T-helper 1 cell treated with Interleukin-12 subunit alpha and Interleukin-12 subunit beta and Interleukin-4 antibody, amounts not matched to agents 30 ng/mL and 1 ng/mL, for 36 hours (primary cell): ENCODE results near the gene RGS12. TPM values are rescaled to one million over a fixed set of nuclear protein-coding genes. Genes with fewer than 3 reads are reported as not detected.

ENCODE experiments used
- intact Hi-C: fragments of 100-400 bp; cut with micrococcal nuclease; formaldehyde crosslinking; loops from one replicate; pipeline ENCODE4 v1.15.1; 2024
- total RNA-seq: library from RNA; stranded (reverse); gene quantifications from 2 replicates; pipeline ENCODE4 v1.2.3, GENCODE V29; 2022

The RGS12 gene
- total RNA-seq, 1 donor from 2014 or later = 4.1 TPM

- intact Hi-C loops = no loop called here
Observed at GRCh38 chr4:3254302-3255131, 38.3 kb upstream of the RGS12 start.

- intact Hi-C loops = no loop called here
Observed at GRCh38 chr4:3255611-3256186, 37.1 kb upstream of the RGS12 start.

GRCh38 chr4:3256230-3257102 is 36.4 kb upstream of the RGS12 start:
- intact Hi-C loops = no loop called here

- intact Hi-C loops = no loop called here
Observed at GRCh38 chr4:3257103-3257555, 35.7 kb upstream of the RGS12 start.

- intact Hi-C loops = no loop called here
Observed at GRCh38 chr4:3257556-3258482, 35.0 kb upstream of the RGS12 start.

GRCh38 chr4:3261411-3262207 is 31.2 kb upstream of the RGS12 start:
- intact Hi-C loops = no loop called here

- intact Hi-C loops = no loop called here
Observed at GRCh38 chr4:3262208-3263052, 30.4 kb upstream of the RGS12 start.

GRCh38 chr4:3263053-3263875 is 29.6 kb upstream of the RGS12 start:
- intact Hi-C loops = no loop called here

GRCh38 chr4:3263876-3264193 is 29.0 kb upstream of the RGS12 start:
- intact Hi-C loops = no loop called here

- intact Hi-C loops = no loop called here
Observed at GRCh38 chr4:3266076-3266475, 26.7 kb upstream of the RGS12 start.

- intact Hi-C loops = no loop called here
Observed at GRCh38 chr4:3267576-3268394, 25.0 kb upstream of the RGS12 start.

- intact Hi-C loops = no loop called here
Observed at GRCh38 chr4:3268395-3269104, 24.3 kb upstream of the RGS12 start.

GRCh38 chr4:3269105-3269927 is 23.5 kb upstream of the RGS12 start:
- intact Hi-C loops = no loop called here

GRCh38 chr4:3269991-3270611 is 22.7 kb upstream of the RGS12 start:
- intact Hi-C loops = no loop called here

GRCh38 chr4:3271131-3271530 is 21.7 kb upstream of the RGS12 start:
- intact Hi-C loops = no loop called here

- intact Hi-C loops = no loop called here
Observed at GRCh38 chr4:3276986-3277385, 15.8 kb upstream of the RGS12 start.
